Erythroblast (primary cell): ENCODE data around the gene VAV2.

Source experiments
- DNase-seq, 2 experiments: peaks; one replicate each; lab custom pipeline; 2025; lab: John Stamatoyannopoulos, UW
- GATA1 ChIP-seq: IDR thresholded peaks from 2 replicates; pipeline ENCODE4 v1.6.1; 2011; ENCODE audit warnings: low read depth, mild to moderate bottlenecking, control low read depth, low read length, moderate library complexity
- POLR2A ChIP-seq: IDR thresholded peaks from 2 replicates; pipeline ENCODE4 v1.6.1; 2011; ENCODE audit warnings: mild to moderate bottlenecking, low read length

VAV2 gene

GRCh38 chr9:134011401-134011800, 19.3 kb upstream of the VAV2 start:
- TF ChIP-seq GATA1: no peak
- no peak for TF ChIP-seq POLR2A
- no peak for DNase-seq

GRCh38 chr9:134010310-134011173, 18.4 kb upstream of the VAV2 start:
- DNase-seq: peak; percentile 62 to 79
- TF ChIP-seq POLR2A (no peak), GATA1 (no peak)

GRCh38 chr9:134007571-134007970, 15.4 kb upstream of the VAV2 start:
- no peak for TF ChIP-seq GATA1
- TF ChIP-seq POLR2A: no peak
- no peak for DNase-seq

GRCh38 chr9:134007150-134007549, 15.0 kb upstream of the VAV2 start:
- TF ChIP-seq POLR2A (no peak), GATA1 (no peak)
- DNase-seq: no peak

- TF ChIP-seq GATA1 (no peak), POLR2A (no peak)
- DNase-seq: no peak
Measured at GRCh38 chr9:134005381-134005780, 13.3 kb upstream of the VAV2 start.

- TF ChIP-seq POLR2A (no peak), GATA1 (no peak)
Measured at GRCh38 chr9:134004881-134005280, 12.8 kb upstream of the VAV2 start.

GRCh38 chr9:134004131-134004873, 12.2 kb upstream of the VAV2 start:
- TF ChIP-seq GATA1 (no peak), POLR2A (no peak)
- no peak for DNase-seq

More at GRCh38 chr9:134004881-134005280, 12.8 kb upstream of the VAV2 start:
- DNase-seq: no peak

GRCh38 chr9:134003237-134003636, 11.1 kb upstream of the VAV2 start:
- TF ChIP-seq POLR2A (no peak), GATA1 (no peak)
- no peak for DNase-seq

GRCh38 chr9:134002796-134003195, 10.7 kb upstream of the VAV2 start:
- TF ChIP-seq GATA1 (no peak), POLR2A (no peak)
- DNase-seq: no peak

GRCh38 chr9:133999851-134000265, 7.7 kb upstream of the VAV2 start:
- TF ChIP-seq GATA1 (no peak), POLR2A (no peak)
- DNase-seq: no peak

- no peak for TF ChIP-seq POLR2A
- TF ChIP-seq GATA1: no peak
- DNase-seq: no peak
Measured at GRCh38 chr9:133998915-133999595, 6.9 kb upstream of the VAV2 start.

- TF ChIP-seq GATA1 (no peak), POLR2A (no peak)
Measured at GRCh38 chr9:133997584-133997983, 5.5 kb upstream of the VAV2 start.

More at GRCh38 chr9:133997584-133997983, 5.5 kb upstream of the VAV2 start:
- no peak for DNase-seq
